ENCODE measurements around the gene SNRPF. TPM values are rescaled to one million over a fixed set of nuclear protein-coding genes. Genes with fewer than 3 reads are reported as not detected.

Gene SNRPF
- total and polyA plus RNA-seq, 2 of the 8 experiments (the other 6 are each of a cell fraction or from before 2014, with no cell fraction given): 58.5 to 79.7 TPM

DNA sequence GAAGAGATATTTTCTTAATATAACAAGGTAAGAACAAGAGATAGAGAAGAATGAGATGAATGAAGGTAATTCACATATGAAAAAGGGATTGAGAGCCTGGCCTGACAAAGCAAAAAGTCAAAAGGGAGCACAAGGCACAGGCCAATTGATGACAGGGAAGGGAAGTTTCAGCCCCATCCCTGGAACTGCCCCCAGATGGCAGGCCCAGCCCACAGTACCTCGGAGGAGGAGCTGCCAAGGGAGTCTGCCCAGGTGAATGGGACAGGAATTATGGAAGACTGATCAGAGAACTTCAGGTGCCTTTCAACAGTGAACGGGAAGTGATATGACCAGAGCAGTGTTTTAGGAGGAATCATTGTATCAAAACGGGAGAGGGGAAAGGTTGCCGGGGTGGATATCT lies 15.7 kb downstream of the SNRPF start:
- Histone ChIP-seq H3K23me2 (ENCODE audit: low read depth, low read length) (no peaks in the 10 kb centered on the region; the same call in 1 of the 2 replicates), H3K9ac (replicated peaks in 1 of 4; ENCODE audit: extremely low read depth in 1 of 4, low read depth in 3 of 4, low read length in 3 of 4) (no peak overlapping the region), H3K56ac (replicated peaks; ENCODE audit: insufficient read length, low read depth, low read length) (no peak overlapping the region), H3K14ac (ENCODE audit: insufficient read length) (no peak overlapping the region), H3K18ac (ENCODE audit: extremely low read depth, low read length) (no peak overlapping the region), H2AK5ac (ENCODE audit: low read depth, low read length) (no peak overlapping the region), H3K23ac (ENCODE audit: insufficient read length) (no peak overlapping the region), H3K9me3 (ENCODE audit: insufficient read depth in 2 of 2, low read depth in 1 of 2, low read length in 1 of 2) (peaks cover 5 to 13% of the 10 kb centered on the region in 2 experiments; a peak in 3 of 4 replicates), H4K8ac (ENCODE audit: extremely low read depth, insufficient read depth, low read length) (no peak overlapping the region), H4K91ac (replicated peaks; ENCODE audit: insufficient read length, low read length) (no peak overlapping the region), H3K27ac (ENCODE audit: low read depth, low read length) (no peak overlapping the region), H2BK120ac (replicated peaks; ENCODE audit: low read depth, low read length) (no peak overlapping the region), H3K36me3 (ENCODE audit: control insufficient read depth in 2 of 4, insufficient read depth in 4 of 4, low read length in 3 of 4) (peaks cover 0 to 4% (median 0%) of the 10 kb centered on the region in 4 experiments; a peak in 2 of 8 replicates), H3K27me3 (replicated peaks in 1 of 4; ENCODE audit: control insufficient read depth in 3 of 4, extremely low read depth in 1 of 4, insufficient read depth in 3 of 4, low read length in 3 of 4) (no peaks in the 10 kb centered on the region), H2BK12ac (ENCODE audit: low read depth, low read length) (no peak overlapping the region), H3K79me1 (ENCODE audit: low read depth, low read length) (no peaks in the 10 kb centered on the region), H3K4me2 (ENCODE audit: insufficient read depth in 1 of 2, low read depth in 2 of 2, low read length in 2 of 2) (no peak overlapping the region), H3K4me1 (replicated peaks in 1 of 4; ENCODE audit: control insufficient read depth in 3 of 4, insufficient read depth in 4 of 4, low read length in 3 of 4) (peaks cover 0 to 11% (median 2%) of the 10 kb centered on the region in 4 experiments; a peak in 3 of 7 replicates), H3K4me3 (ENCODE audit: extremely low read depth in 1 of 4, insufficient read depth in 2 of 4, low read depth in 3 of 4, low read length in 4 of 4) (no peak overlapping the region), H2BK15ac (ENCODE audit: low read length) (no peak overlapping the region), H3K79me2 (ENCODE audit: control insufficient read depth in 1 of 2, insufficient read depth in 2 of 2, low read length in 2 of 2) (no peaks in the 10 kb centered on the region), H2BK5ac (ENCODE audit: low read depth, low read length) (no peak overlapping the region), H4K5ac (ENCODE audit: insufficient read length, low read depth, low read length) (no peak overlapping the region), H2AFZ (ENCODE audit: low read length) (no peak overlapping the region), H2BK20ac (ENCODE audit: low read length) (no peak overlapping the region), H4K20me1 (replicated peaks in 1 of 2; ENCODE audit: control insufficient read depth in 1 of 2, insufficient read depth in 2 of 2, low read length in 2 of 2) (no peaks in the 10 kb centered on the region), H3K4ac (replicated peaks; ENCODE audit: insufficient read length, low read depth, low read length) (no peak overlapping the region)
- FAIRE-seq (peak; percentile 60), DNase-seq (ENCODE audit: low read depth in 1 of 2, low spot score in 2 of 2) (peak in 1 of 2 experiments; percentile 56)
- CTCF ChIA-PET (ENCODE audit: partially characterized antibody): interaction anchor here (1.4 to 1.6 kb wide), 2 partner anchors 85 to 124 kb away, joined by 4 to 5 read pairs; no protein-coding TSS in a partner anchor
- POLR2A ChIA-PET (ENCODE audit: partially characterized antibody): interaction anchor here (1.4 kb wide), 2 partner anchors 9 to 17 kb away, joined by 4 to 5 read pairs; no protein-coding TSS in a partner anchor
- TF ChIP-seq POLR2A (IDR thresholded peaks at IDR 0.05; ENCODE audit: control extremely low read depth in 1 of 2, low read depth in 2 of 2, low read length in 2 of 2) (0 out of 3 replicates have a peak, but pooled peaks of 1 of the 2 experiments have one; percentile 14), TBP (IDR thresholded peaks at IDR 0.05; ENCODE audit: low read depth, low read length) (no peak), BACH1 (IDR thresholded peaks at IDR 0.05; ENCODE audit: low read length) (peak; percentile 29; the same call in 1 of the 2 replicates), RAD21 (IDR thresholded peaks at IDR 0.05 in 1 of 2, conservative IDR thresholded peaks at IDR 0.05 in 1 of 2; ENCODE audit: low read depth in 2 of 2, low read length in 2 of 2) (peak; percentile 53 to 60), TCF12 (IDR thresholded peaks at IDR 0.05; ENCODE audit: low read depth, low read length) (no peak)
- TF ChIP-seq, protein P1, sequence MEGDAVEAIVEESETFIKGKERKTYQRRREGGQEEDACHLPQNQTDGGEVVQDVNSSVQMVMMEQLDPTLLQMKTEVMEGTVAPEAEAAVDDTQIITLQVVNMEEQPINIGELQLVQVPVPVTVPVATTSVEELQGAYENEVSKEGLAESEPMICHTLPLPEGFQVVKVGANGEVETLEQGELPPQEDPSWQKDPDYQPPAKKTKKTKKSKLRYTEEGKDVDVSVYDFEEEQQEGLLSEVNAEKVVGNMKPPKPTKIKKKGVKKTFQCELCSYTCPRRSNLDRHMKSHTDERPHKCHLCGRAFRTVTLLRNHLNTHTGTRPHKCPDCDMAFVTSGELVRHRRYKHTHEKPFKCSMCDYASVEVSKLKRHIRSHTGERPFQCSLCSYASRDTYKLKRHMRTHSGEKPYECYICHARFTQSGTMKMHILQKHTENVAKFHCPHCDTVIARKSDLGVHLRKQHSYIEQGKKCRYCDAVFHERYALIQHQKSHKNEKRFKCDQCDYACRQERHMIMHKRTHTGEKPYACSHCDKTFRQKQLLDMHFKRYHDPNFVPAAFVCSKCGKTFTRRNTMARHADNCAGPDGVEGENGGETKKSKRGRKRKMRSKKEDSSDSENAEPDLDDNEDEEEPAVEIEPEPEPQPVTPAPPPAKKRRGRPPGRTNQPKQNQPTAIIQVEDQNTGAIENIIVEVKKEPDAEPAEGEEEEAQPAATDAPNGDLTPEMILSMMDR (IDR thresholded peaks at IDR 0.05; ENCODE audit: control extremely low read depth in 1 of 3, insufficient read depth in 1 of 3, low read depth in 1 of 3, low read length in 3 of 3): peak in 2 of 3 experiments; percentile 24 to 32; a peak in 2 of 4 replicates
- 87% methylated on average over 4 of the region's 4 CpGs; no CpG with 5 or more reads in 1 of the 2 experiments for WGBS, 2 experiments (ENCODE audit: extremely low coverage in 1 of 2, insufficient coverage in 1 of 2, insufficient read length in 1 of 2, insufficient replicate concordance in 2 of 2, low coverage in 1 of 2, low lambda C conversion rate in 2 of 2, missing lambda C conversion rate in 1 of 2)
